ENCODE results near the gene ZNF511. TPM values are rescaled to one million over a fixed set of nuclear protein-coding genes. Genes with fewer than 3 reads are reported as not detected.

ZNF511 gene
- total RNA-seq, 1 donor from 2014 or later: 37.4 TPM

DNA sequence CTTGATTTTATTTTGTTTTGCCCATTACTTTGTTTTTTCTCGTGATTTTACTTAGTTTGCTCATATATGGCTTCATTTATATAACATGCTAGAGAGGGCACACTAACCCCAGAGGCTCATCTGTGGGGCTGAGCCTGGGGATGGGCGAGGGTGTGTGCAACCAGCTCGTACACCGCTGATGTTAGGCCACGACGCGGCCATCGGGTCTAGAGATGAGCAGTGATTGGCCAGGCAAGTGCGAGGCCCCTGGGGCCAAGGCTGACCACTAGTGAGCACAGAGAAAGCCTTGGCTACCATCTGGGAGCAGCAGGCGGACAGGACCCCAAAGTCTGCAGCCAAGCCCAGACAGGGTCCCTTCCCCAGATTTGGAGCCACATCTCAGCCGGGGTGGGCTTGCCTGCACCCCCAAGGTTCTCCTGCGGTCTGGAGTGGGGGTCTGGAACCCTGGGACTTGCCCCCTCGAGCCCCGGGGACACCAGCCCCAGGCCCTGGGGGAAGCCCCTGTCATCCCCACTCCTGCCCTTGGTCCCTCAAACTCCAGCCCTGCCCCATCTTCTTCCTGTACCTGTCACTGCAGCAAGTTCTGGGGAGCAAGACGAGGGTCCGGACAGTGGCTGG, 45.4 kb downstream of the ZNF511 start:
- DNase-seq (ENCODE audit: low spot score): no peak

DNA sequence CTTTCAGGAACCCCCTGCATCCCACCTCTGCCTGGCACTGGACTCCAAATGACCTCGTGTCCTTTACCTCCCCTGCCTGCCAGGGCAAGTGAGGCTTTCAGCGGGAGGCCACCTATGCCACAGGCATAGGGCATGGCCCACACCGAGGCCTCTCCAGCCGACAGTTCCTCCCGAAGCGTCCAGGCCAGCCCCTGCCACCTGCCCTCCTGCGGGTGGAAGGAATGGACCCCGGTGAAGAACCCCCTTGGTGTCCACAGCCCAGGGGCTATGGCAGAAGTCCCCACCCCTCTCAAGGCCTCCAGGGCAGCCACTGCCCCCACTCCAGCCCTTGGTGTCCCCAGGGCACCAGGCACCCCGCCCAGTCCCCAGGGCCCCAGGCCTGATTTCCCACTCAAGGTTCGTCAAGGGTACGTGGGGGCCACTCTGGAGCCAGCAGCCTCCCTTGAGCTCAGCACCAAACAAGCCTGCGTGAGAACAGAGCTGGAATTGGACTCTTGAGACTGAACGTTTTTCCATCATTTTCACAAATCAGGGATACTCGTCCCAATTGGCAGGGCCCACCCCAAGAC, 46.0 kb downstream of the ZNF511 start:
- DNase-seq (ENCODE audit: low spot score): no peak

GRCh38 chr10:133355266-133355665, 46.6 kb downstream of the ZNF511 start:
- no peak for DNase-seq (ENCODE audit: low spot score)

GRCh38 chr10:133355991-133356390, 47.3 kb downstream of the ZNF511 start:
- DNase-seq (ENCODE audit: low spot score): no peak

DNA sequence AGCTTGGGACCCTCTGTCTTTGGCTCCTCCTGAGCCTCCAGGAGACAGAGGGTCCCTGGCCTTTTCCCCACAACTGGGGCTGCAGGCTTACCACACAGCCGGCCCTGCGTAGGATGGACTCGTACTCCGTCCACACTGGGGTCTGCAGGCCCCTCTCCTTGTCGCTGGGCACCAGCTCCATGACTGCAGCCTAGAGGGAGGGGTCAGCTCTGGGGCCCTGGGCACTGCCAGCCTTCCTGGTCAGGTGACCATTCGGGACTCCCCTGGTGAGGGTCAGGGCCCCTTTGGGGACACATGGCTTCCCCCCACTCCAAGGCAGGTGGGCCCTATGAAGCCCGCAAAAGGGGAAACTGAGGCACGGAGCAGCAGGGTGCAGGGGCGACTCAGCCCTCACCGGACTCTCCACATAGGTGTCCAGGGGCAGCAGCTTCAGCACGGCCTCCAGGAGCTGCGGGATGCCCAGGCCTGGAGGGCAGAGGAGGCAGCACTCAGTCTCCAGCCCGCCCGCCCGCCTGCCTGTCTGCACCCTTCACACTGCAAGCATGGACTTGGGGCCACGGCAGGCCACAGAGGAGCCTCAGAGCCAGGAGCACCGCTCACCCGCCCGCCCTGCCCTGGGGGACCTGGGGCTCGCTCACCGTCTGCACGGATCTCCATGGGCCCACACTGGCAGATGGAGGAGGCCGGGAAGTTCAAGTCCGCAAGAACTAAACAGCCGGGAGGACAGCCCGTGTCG, 48.0 kb downstream of the ZNF511 start:
- no peak for DNase-seq (ENCODE audit: low spot score)

- DNase-seq (ENCODE audit: low spot score): no peak
These were observed 48.8 kb downstream of the ZNF511 start, which contains the start of gene FUOM for GRCh38 chr10:133357285-133358161. Gene FUOM (minus strand): TSS chr10:133358019. CDS start chr10:133358007, 12 bp downstream.

DNA sequence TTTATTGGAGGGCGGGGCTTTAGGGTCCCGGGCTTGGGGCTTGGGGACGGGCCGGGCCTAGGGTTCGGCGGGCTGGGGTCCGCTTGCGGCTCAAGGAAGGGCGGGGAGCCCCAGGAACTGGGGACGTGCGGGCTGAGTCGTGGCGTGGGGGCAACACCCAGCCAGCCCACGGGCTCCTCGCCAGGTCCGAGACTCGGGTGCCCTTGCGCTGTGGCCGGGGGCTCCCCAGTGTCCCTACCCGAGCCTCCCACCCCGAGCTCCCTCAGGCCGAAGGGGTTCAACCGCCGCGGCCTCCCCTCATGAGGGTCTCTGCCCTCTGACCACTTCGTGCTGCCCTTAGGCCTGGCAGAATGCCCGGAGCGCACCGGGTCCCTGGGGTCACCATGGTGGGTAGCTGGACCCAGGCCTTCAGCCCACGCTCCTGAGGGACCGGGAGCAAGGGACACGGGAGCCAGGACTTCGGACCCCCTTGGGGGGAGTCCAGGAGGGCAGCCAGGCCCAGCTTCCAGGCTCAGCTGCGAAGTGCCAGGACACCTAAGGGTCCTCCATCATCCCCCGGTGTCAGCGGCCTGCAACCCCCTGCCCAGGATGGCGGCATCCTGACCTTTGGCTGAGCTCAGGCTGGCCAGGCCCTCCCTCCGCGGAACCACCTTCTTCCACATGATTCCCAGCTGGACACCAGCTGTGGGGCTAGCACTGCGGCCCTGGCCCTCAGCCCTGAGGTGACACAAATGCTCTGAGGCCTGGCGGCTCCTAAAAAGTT, 49.6 kb downstream of the ZNF511 start:
- DNase-seq (ENCODE audit: low spot score): no peak

DNA sequence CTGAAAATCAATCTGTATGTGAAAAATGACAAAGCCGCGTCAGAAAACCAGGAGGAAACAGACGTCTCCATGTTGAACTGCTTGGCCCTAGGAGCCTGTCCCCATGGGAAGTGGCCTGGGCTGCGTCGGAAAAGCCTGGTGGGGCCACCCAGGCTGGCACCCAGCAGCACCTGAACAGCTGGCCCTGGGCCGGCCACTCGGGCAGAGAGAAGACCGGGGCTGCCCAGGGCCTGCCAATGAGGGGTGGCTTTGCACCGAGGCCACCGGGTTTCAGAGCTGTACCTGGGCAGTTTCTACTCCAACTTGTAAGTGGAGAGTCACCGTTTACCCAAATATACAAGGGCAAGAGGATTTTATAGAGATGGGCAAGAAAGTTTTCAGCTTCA, 50.2 kb downstream of the ZNF511 start:
- no peak for DNase-seq (ENCODE audit: low spot score)

GRCh38 chr10:133359554-133359971, 50.8 kb downstream of the ZNF511 start:
- no peak for DNase-seq (ENCODE audit: low spot score)

DNA sequence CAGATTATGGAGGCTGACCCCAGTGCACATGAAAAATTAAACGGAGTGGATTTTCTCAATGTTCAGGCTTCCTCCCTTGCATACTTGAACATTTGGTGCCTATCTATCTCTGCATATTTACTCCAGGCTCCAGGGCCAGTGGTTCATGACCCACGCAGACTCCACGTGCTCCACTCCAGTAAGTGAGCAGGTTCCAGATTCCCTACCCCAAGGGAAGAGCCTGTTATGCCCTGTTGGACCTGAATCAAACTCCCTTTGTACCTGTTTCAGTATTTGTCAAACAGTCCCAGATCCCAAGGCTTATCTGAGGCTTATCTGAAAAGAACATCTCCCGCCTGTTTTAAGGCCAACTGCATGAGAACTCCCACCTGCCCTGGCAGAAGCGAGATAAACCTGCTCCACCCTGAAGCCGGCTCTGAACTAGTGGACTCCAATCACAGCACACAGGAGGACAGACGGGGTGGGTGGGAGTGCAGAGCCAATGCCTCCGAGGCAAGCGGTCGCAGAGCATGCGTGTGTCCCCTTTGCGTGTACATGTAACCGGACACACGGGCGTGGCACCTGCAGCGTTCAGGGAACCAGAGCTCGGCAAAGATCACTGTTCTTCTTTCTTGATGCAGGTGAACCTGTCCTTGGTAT, 51.4 kb downstream of the ZNF511 start:
- DNase-seq (ENCODE audit: low spot score): no peak

- DNase-seq (ENCODE audit: low spot score): no peak
These were observed 52.5 kb downstream of the ZNF511 start for GRCh38 chr10:133361227-133361626.

DNA sequence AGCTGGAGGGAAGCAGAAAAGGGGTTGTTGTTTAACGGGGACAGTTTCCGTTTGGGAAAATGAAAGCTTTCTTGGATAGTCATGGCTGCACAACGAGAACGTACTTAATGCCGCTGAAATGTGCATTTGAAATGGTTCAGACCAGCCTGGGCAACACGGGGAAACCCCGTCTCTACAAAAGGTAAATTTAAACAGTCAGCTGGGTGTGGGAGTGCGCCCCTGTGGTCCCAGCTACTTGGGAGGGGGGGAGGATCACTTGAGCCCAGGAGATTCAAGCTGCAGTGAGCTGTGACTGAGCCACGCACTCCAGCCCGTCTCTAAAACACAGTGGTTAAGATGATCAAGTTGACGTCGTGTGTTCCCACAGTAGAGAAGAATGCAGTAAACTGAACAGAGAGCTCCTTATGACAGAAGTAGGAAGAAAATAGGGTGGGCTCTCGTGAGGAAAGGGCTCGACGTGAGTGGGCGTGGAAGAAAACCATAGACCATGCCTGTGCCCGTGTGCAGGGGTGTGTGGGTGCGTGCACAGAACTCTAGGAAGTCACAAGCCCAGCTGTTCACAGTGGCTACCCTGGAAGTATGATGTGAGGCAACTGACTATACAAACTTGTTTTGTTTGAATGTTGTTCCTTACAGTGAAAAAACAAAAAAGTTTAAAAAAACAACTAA, 53.2 kb downstream of the ZNF511 start:
- DNase-seq (ENCODE audit: low spot score): no peak

Other genes starting within 250 kb of the ZNF511 start
- gene ADGRA1, start 221.0 kb upstream of the ZNF511 start, total RNA-seq: 0.13 TPM
- gene KNDC1, start 148.7 kb upstream of the ZNF511 start, total RNA-seq: 2.2 TPM
- not detected for gene UTF1, start 78.7 kb upstream of the ZNF511 start, total RNA-seq
- 0.81 TPM for gene VENTX, start 71.1 kb upstream of the ZNF511 start, total RNA-seq
- gene ADAM8, start 32.0 kb upstream of the ZNF511 start, total RNA-seq: 35.3 TPM
- 51.9 TPM for gene TUBGCP2, start within 50 bp of the ZNF511 start, total RNA-seq
- gene CALY, start 28.0 kb downstream of the ZNF511 start, total RNA-seq: not detected
- gene PRAP1, start 38.5 kb downstream of the ZNF511 start, total RNA-seq: not detected
- gene FUOM, start 49.1 kb downstream of the ZNF511 start, total RNA-seq: 20.3 TPM
- 130 TPM for gene ECHS1, start 64.4 kb downstream of the ZNF511 start, total RNA-seq
- gene PAOX, start 70.3 kb downstream of the ZNF511 start, total RNA-seq: 5.2 TPM
- gene MTG1, start 85.2 kb downstream of the ZNF511 start, total RNA-seq: 66.2 TPM
- not detected for gene SPRN, start 115.7 kb downstream of the ZNF511 start, total RNA-seq
- 5.3 TPM for gene SCART1, start 145.0 kb downstream of the ZNF511 start, total RNA-seq
- gene CYP2E1, start 218.4 kb downstream of the ZNF511 start, total RNA-seq: 2.9 TPM

All from ureter (tissue), 1 donor.